IMR-90 (cell line): ENCODE data around the gene CROCC2.

Experiments used
- CTCF ChIP-seq: conservative IDR thresholded peaks from 2 replicates; pipeline ENCODE4 v1.5.1; 2012; ENCODE audit warnings: mild to moderate bottlenecking, low read depth, low read length, improper control_type of control experiment
- MAFK ChIP-seq: IDR thresholded peaks from 2 replicates; pipeline ENCODE4 v1.6.1; 2012; ENCODE audit warnings: low read depth, low read length, improper control_type of control experiment
- MAZ ChIP-seq: IDR thresholded peaks from 2 replicates; pipeline ENCODE4 v1.6.1; 2012; ENCODE audit warnings: low read depth, mild to moderate bottlenecking, low read length, improper control_type of control experiment, moderate library complexity, borderline replicate concordance
- NFE2L2 ChIP-seq: fragments of 150-350 bp; IDR thresholded peaks from 2 replicates; pipeline ENCODE4 v1.6.1; 2016; ENCODE audit warnings: low read depth, mild to moderate bottlenecking, low read length
- POLR2A ChIP-seq: IDR thresholded peaks from 2 replicates; pipeline ENCODE4 v1.6.1; 2012; ENCODE audit warnings: mild to moderate bottlenecking, low read depth, low read length
- RAD21 ChIP-seq: IDR thresholded peaks from 2 replicates; pipeline ENCODE4 v1.6.1; 2012; ENCODE audit warnings: low read length, improper control_type of control experiment
- RCOR1 ChIP-seq: IDR thresholded peaks from 2 replicates; pipeline ENCODE4 v1.6.1; 2012; ENCODE audit warnings: mild to moderate bottlenecking, low read length, improper control_type of control experiment; ENCODE audit not compliant: insufficient replicate concordance
- RFX5 ChIP-seq: IDR thresholded peaks from 2 replicates; pipeline ENCODE4 v1.8.0; 2012; ENCODE audit warnings: low read depth, mild to moderate bottlenecking, low read length, moderate library complexity
- SMC3 ChIP-seq: fragments of 150-350 bp; IDR thresholded peaks from 2 replicates; pipeline ENCODE4 v1.6.1; 2016; ENCODE audit warnings: low read depth, mild to moderate bottlenecking, antibody characterized with exemption, low read length, moderate library complexity
- USF2 ChIP-seq: fragments of 150-350 bp; IDR thresholded peaks from 2 replicates; pipeline ENCODE4 v1.6.1; 2017; ENCODE audit warnings: mild to moderate bottlenecking, antibody characterized with exemption, low read length, low read depth

DNA sequence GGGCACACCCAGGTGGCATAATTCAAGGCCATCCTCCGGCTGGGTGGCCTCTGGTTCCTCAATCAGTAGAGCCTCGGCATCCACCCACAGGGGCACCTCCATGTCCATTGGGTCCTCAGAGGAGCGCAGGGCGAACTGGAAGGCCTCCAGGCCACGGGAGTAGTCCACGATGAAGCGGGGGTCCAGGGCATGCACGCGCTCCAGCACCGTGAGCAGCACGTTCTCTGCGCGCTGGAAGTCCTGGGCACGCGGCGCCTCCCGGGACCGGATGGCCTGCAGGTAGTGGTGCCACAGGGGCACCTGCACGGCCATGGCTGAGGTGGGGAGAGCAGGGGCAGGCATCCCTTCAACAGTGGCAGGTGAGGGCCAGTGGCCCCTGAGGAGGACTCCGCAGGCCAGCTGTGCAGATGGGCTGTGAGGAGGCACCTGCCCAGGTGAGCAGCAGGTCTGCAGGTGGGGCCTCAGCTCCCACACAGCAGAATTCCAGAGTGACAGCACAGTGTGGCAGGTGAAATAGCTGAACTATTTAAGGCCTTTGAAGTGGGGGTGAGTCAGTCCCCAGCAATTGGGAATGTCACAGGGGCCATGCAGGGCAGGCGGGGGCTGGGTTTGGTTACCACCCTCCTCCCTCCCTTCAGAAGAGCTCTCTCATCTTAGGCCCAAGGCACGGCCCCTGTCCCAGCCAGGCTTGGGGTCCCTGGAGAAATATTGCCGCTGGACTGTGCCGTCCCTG, 10.3 kb upstream of the CROCC2 start, which contains the start of gene MAB21L4:
- no peak for TF ChIP-seq CTCF
- TF ChIP-seq MAFK, result no peak
- TF ChIP-seq USF2, result no peak
- no peak for TF ChIP-seq MAZ
- no peak for TF ChIP-seq RAD21
- no peak for TF ChIP-seq POLR2A
- TF ChIP-seq SMC3, result no peak
- TF ChIP-seq NFE2L2, result no peak
- no peak for TF ChIP-seq RFX5
- no peak for TF ChIP-seq RCOR1
